ENCODE measurements around the gene DDR1. TPM values are rescaled to one million over a fixed set of nuclear protein-coding genes. Genes with fewer than 3 reads are reported as not detected.

DDR1 gene
- total RNA-seq, 2 experiments from 2014 or later: 6.5 to 6.6 TPM

- H3K4me3 Mint-ChIP-seq: no peak overlapping the region
- TF ChIP-seq, protein P1, sequence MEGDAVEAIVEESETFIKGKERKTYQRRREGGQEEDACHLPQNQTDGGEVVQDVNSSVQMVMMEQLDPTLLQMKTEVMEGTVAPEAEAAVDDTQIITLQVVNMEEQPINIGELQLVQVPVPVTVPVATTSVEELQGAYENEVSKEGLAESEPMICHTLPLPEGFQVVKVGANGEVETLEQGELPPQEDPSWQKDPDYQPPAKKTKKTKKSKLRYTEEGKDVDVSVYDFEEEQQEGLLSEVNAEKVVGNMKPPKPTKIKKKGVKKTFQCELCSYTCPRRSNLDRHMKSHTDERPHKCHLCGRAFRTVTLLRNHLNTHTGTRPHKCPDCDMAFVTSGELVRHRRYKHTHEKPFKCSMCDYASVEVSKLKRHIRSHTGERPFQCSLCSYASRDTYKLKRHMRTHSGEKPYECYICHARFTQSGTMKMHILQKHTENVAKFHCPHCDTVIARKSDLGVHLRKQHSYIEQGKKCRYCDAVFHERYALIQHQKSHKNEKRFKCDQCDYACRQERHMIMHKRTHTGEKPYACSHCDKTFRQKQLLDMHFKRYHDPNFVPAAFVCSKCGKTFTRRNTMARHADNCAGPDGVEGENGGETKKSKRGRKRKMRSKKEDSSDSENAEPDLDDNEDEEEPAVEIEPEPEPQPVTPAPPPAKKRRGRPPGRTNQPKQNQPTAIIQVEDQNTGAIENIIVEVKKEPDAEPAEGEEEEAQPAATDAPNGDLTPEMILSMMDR (IDR thresholded peaks at IDR 0.05): no peak
- H3K27ac ChIP-seq (ENCODE audit: low read depth in 1 of 2, low read length in 2 of 2): no peak overlapping the region
- H3K4me1 Mint-ChIP-seq (ENCODE audit: low read depth): no peaks in the 10 kb centered on the region
- no peak for ATAC-seq (ENCODE audit: poor library complexity)
- POLR2A ChIA-PET: no interaction called here
- peaks cover 12% of the 10 kb centered on the region for H3K36me3 ChIP-seq (ENCODE audit: insufficient read depth, low read length)
- CTCF ChIA-PET: no interaction called here
- H3K4me1 ChIP-seq (ENCODE audit: insufficient read depth, low read length): no peaks in the 10 kb centered on the region
- no peaks in the 10 kb centered on the region for H3K27me3 ChIP-seq (ENCODE audit: control insufficient read depth in 1 of 2, insufficient read depth in 2 of 2, low read length in 2 of 2)
- no peak overlapping the region for H3K27ac Mint-ChIP-seq
- H3K36me3 Mint-ChIP-seq (ENCODE audit: low read depth): peaks cover 42% of the 10 kb centered on the region
- no peaks in the 10 kb centered on the region for H3K9me3 Mint-ChIP-seq
- no peaks in the 10 kb centered on the region for H3K9me3 ChIP-seq (ENCODE audit: control insufficient read depth in 1 of 2, insufficient read depth in 1 of 2, low read length in 2 of 2)
- no peak overlapping the region for H3K4me3 ChIP-seq (ENCODE audit: low read length)
- no peak for DNase-seq
- intact Hi-C loops (cut with DNase I, micrococcal nuclease): no loop called here
- H3K27me3 Mint-ChIP-seq: no peaks in the 10 kb centered on the region
These were observed 12.2 kb downstream of the DDR1 start for GRCh38 chr6:30896541-30896940.

DNA sequence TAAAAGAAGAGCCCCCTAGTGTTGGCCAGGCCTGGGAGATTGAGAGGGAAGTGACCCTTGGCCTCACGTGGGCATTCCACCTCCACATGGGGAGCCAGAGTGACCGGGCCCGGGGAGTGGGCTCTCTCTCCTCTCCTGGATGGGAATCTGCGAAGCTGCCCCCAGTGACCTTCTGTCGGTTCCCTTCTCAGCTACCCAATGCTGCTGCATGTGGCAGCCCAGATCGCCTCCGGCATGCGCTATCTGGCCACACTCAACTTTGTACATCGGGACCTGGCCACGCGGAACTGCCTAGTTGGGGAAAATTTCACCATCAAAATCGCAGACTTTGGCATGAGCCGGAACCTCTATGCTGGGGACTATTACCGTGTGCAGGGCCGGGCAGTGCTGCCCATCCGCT is 13.6 kb downstream of the DDR1 start:
- no peak overlapping the region for H3K27ac ChIP-seq (ENCODE audit: low read depth in 1 of 2, low read length in 2 of 2)
- ChIA-PET CTCF (no interaction called here), POLR2A (no interaction called here)

GRCh38 chr6:30898750-30899360 is 14.5 kb downstream of the DDR1 start:
- H3K27ac Mint-ChIP-seq: no peak overlapping the region

More for the DNA sequence above, 13.6 kb downstream of the DDR1 start:
- Histone ChIP-seq H3K4me3 (ENCODE audit: low read length) (no peak overlapping the region), H3K36me3 (ENCODE audit: insufficient read depth, low read length) (peaks cover 12% of the 10 kb centered on the region), H3K27me3 (ENCODE audit: control insufficient read depth in 1 of 2, insufficient read depth in 2 of 2, low read length in 2 of 2) (no peaks in the 10 kb centered on the region), H3K4me1 (ENCODE audit: insufficient read depth, low read length) (no peaks in the 10 kb centered on the region), H3K9me3 (ENCODE audit: control insufficient read depth in 1 of 2, insufficient read depth in 1 of 2, low read length in 2 of 2) (no peaks in the 10 kb centered on the region)
- TF ChIP-seq, protein P1 (IDR thresholded peaks at IDR 0.05): no peak
- H3K36me3 Mint-ChIP-seq (ENCODE audit: low read depth): peaks cover 36% of the 10 kb centered on the region
- no peak overlapping the region for H3K27ac Mint-ChIP-seq
- no peaks in the 10 kb centered on the region for H3K4me1 Mint-ChIP-seq (ENCODE audit: low read depth)
- intact Hi-C loops (cut with DNase I, micrococcal nuclease): no loop called here
- no peaks in the 10 kb centered on the region for H3K27me3 Mint-ChIP-seq
- ATAC-seq (ENCODE audit: poor library complexity) (no peak), DNase-seq (no peak)
- no peaks in the 10 kb centered on the region for H3K9me3 Mint-ChIP-seq
- H3K4me3 Mint-ChIP-seq: no peak overlapping the region

More at GRCh38 chr6:30898750-30899360, 14.5 kb downstream of the DDR1 start:
- no peaks in the 10 kb centered on the region for H3K4me1 ChIP-seq (ENCODE audit: insufficient read depth, low read length)
- H3K36me3 ChIP-seq (ENCODE audit: insufficient read depth, low read length): peaks cover 12% of the 10 kb centered on the region
- H3K4me1 Mint-ChIP-seq (ENCODE audit: low read depth): no peaks in the 10 kb centered on the region
- TF ChIP-seq, protein P1 (IDR thresholded peaks at IDR 0.05): no peak
- ChIA-PET CTCF (no interaction called here), POLR2A (no interaction called here)
- H3K9me3 Mint-ChIP-seq: no peaks in the 10 kb centered on the region
- no peak for DNase-seq
- no peak overlapping the region for H3K27ac ChIP-seq (ENCODE audit: low read depth in 1 of 2, low read length in 2 of 2)
- no peak overlapping the region for H3K4me3 ChIP-seq (ENCODE audit: low read length)
- peaks cover 36% of the 10 kb centered on the region for H3K36me3 Mint-ChIP-seq (ENCODE audit: low read depth)
- ATAC-seq (ENCODE audit: poor library complexity): no peak
- no peak overlapping the region for H3K4me3 Mint-ChIP-seq
- intact Hi-C loops (cut with DNase I, micrococcal nuclease): no loop called here
- H3K27me3 ChIP-seq (ENCODE audit: control insufficient read depth in 1 of 2, insufficient read depth in 2 of 2, low read length in 2 of 2): no peaks in the 10 kb centered on the region
- no peaks in the 10 kb centered on the region for H3K27me3 Mint-ChIP-seq
- no peaks in the 10 kb centered on the region for H3K9me3 ChIP-seq (ENCODE audit: control insufficient read depth in 1 of 2, insufficient read depth in 1 of 2, low read length in 2 of 2)
